Ectodermal cell (in vitro differentiated cells): ENCODE data around the gene SH2D1B. TPM values are rescaled to one million over a fixed set of nuclear protein-coding genes. Genes with fewer than 3 reads are reported as not detected.
"Not testable (repeated sequence)": the region's sequence is repeated elsewhere in the genome, so short reads cannot be mapped to it uniquely, and the experiment has no call there.

Source experiments
- H3K27ac ChIP-seq: 2 replicates; pipeline ENCODE4 v1.7.0; 2013; ENCODE audit warnings: mild to moderate bottlenecking, low read depth, low read length; ENCODE audit not compliant: insufficient read depth, poor library complexity, severe bottlenecking
- H3K27me3 ChIP-seq: 2 replicates; pipeline ENCODE4 v1.7.0; 2013; ENCODE audit warnings: mild to moderate bottlenecking, low read length; ENCODE audit not compliant: insufficient read depth, control insufficient read depth, poor library complexity, severe bottlenecking
- H3K36me3 ChIP-seq: one replicate; pipeline ENCODE4 v1.7.0; 2013; ENCODE audit warnings: low read length; ENCODE audit not compliant: control insufficient read depth, insufficient read depth
- H3K4me1 ChIP-seq: one replicate; pipeline ENCODE4 v1.7.0; 2013; ENCODE audit warnings: low read length; ENCODE audit not compliant: control insufficient read depth, insufficient read depth
- H3K4me3 ChIP-seq: 2 replicates; pipeline ENCODE4 v1.7.0; 2013; ENCODE audit warnings: low read depth, low read length, control low read depth; ENCODE audit not compliant: insufficient read depth
- H3K9me3 ChIP-seq: 2 replicates; pipeline ENCODE4 v1.7.0; 2013; ENCODE audit warnings: mild to moderate bottlenecking, low read length, moderate library complexity; ENCODE audit not compliant: control insufficient read depth
- WGBS, 2 experiments: methylation state at CpG; one replicate each; pipeline ENCODE4 v1.1.7; 2013; ENCODE audit warnings: missing lambda C conversion rate in 2 of 2; 5-methylcytosine and 5-hydroxymethylcytosine counted together
- polyA plus RNA-seq, 4 experiments: library from polyadenylated mRNA; stranded (reverse); fragments of 50-300 nt; gene quantifications; one replicate each; pipeline ENCODE4 v1.2.3, GENCODE V29; 2013

SH2D1B gene
- polyA plus RNA-seq (2013, experiment 1 of 4), result not detected
- polyA plus RNA-seq (2013, experiment 2 of 4), result not detected
- not detected for polyA plus RNA-seq (2013, experiment 3 of 4)
- polyA plus RNA-seq (2013, experiment 4 of 4), result not detected

GRCh38 chr1:162412002-162412401, at the start of gene SH2D1B:
Gene SH2D1B, minus strand, starts transcription at chr1:162412136. Its CDS starts 120 bp downstream, at chr1:162412016.
- Histone ChIP-seq H3K9me3 (no peaks in the 10 kb centered on the region), H3K36me3 (no peaks in the 10 kb centered on the region), H3K27me3 (no peaks in the 10 kb centered on the region), H3K4me1 (no peaks in the 10 kb centered on the region), H3K4me3 (no peak within 1 kb of the TSS), H3K27ac (no peak within 1 kb of the TSS)
- 82 to 93% methylated on average over 3 of the region's 3 CpGs for WGBS, 2 experiments

- H3K36me3 ChIP-seq, result no peaks in the 10 kb centered on the region
- no peaks in the 10 kb centered on the region for H3K9me3 ChIP-seq
- 91 to 96% methylated on average over 4 to 5 of the region's 5 CpGs for WGBS, 2 experiments
Observed at GRCh38 chr1:162458236-162458635, 46.3 kb upstream of the SH2D1B start.

GRCh38 chr1:162456323-162456722, 44.4 kb upstream of the SH2D1B start:
- WGBS, 2 experiments, result 96 to 97% methylated on average over 2 of the region's 4 CpGs
- Histone ChIP-seq H3K36me3 (no peaks in the 10 kb centered on the region), H3K27ac (no peak overlapping the region), H3K27me3 (no peaks in the 10 kb centered on the region), H3K4me1 (no peaks in the 10 kb centered on the region), H3K4me3 (no peak overlapping the region), H3K9me3 (no peaks in the 10 kb centered on the region)

More at GRCh38 chr1:162458236-162458635, 46.3 kb upstream of the SH2D1B start:
- Histone ChIP-seq H3K27me3 (no peaks in the 10 kb centered on the region), H3K4me1 (no peaks in the 10 kb centered on the region), H3K4me3 (no peak overlapping the region), H3K27ac (no peak overlapping the region)

GRCh38 chr1:162454361-162454760, 42.4 kb upstream of the SH2D1B start:
- 84 to 95% methylated on average over 1 of the region's 3 CpGs for WGBS, 2 experiments
- not testable (repeated sequence) for H3K27ac ChIP-seq, H3K4me3 ChIP-seq, H3K9me3 ChIP-seq, H3K27me3 ChIP-seq, H3K4me1 ChIP-seq, H3K36me3 ChIP-seq

- Histone ChIP-seq H3K4me1 (no peaks in the 10 kb centered on the region), H3K9me3 (no peaks in the 10 kb centered on the region), H3K27me3 (no peaks in the 10 kb centered on the region), H3K27ac (no peak overlapping the region), H3K4me3 (no peak overlapping the region), H3K36me3 (no peaks in the 10 kb centered on the region)
- 94 to 100% methylated on average over 1 of the region's 2 CpGs for WGBS, 2 experiments
Observed at GRCh38 chr1:162446946-162447345, 35.0 kb upstream of the SH2D1B start.

GRCh38 chr1:162444903-162445302, 33.0 kb upstream of the SH2D1B start:
- Histone ChIP-seq H3K9me3 (no peaks in the 10 kb centered on the region), H3K4me3 (no peak overlapping the region), H3K27me3 (no peaks in the 10 kb centered on the region), H3K27ac (no peak overlapping the region), H3K36me3 (no peaks in the 10 kb centered on the region), H3K4me1 (no peaks in the 10 kb centered on the region)

- not testable (repeated sequence) for H3K27ac ChIP-seq, H3K27me3 ChIP-seq, H3K9me3 ChIP-seq, H3K36me3 ChIP-seq, H3K4me3 ChIP-seq, H3K4me1 ChIP-seq
- WGBS, 2 experiments, result 95% methylated on average over 47 of the region's 47 CpGs
Observed at GRCh38 chr1:162432977-162433713, 21.2 kb upstream of the SH2D1B start.

GRCh38 chr1:162430583-162430982, 18.6 kb upstream of the SH2D1B start:
- Histone ChIP-seq H3K27me3 (no peaks in the 10 kb centered on the region), H3K4me1 (no peaks in the 10 kb centered on the region), H3K4me3 (no peak overlapping the region), H3K27ac (no peak overlapping the region), H3K9me3 (no peaks in the 10 kb centered on the region), H3K36me3 (no peaks in the 10 kb centered on the region)
- 93 to 96% methylated on average over 4 of the region's 4 CpGs for WGBS, 2 experiments

- 91 to 92% methylated on average over 10 of the region's 10 CpGs for WGBS, 2 experiments
- Histone ChIP-seq H3K4me1 (no peaks in the 10 kb centered on the region), H3K9me3 (no peaks in the 10 kb centered on the region), H3K36me3 (no peaks in the 10 kb centered on the region), H3K27ac (no peak overlapping the region), H3K27me3 (no peaks in the 10 kb centered on the region), H3K4me3 (no peak overlapping the region)
Observed at GRCh38 chr1:162422662-162423375, 10.9 kb upstream of the SH2D1B start.

GRCh38 chr1:162421258-162422164, 9.6 kb upstream of the SH2D1B start:
- H3K27me3 ChIP-seq, result no peaks in the 10 kb centered on the region
- no peak overlapping the region for H3K4me3 ChIP-seq
- H3K4me1 ChIP-seq, result no peaks in the 10 kb centered on the region
- H3K9me3 ChIP-seq, result no peaks in the 10 kb centered on the region
- 83 to 92% methylated on average over 5 of the region's 5 CpGs for WGBS, 2 experiments
- no peak overlapping the region for H3K27ac ChIP-seq
- H3K36me3 ChIP-seq, result no peaks in the 10 kb centered on the region
